Ishikawa (cell line): ENCODE data around the gene STAMBPL1.

ENCODE experiments used
- CEBPB ChIP-seq: IDR thresholded peaks from 2 replicates; pipeline ENCODE4 v1.6.1; 2012
- CREB1 ChIP-seq: IDR thresholded peaks from 2 replicates; pipeline ENCODE4 v1.6.1; 2012; ENCODE audit warnings: low read depth
- EGR1 ChIP-seq: IDR thresholded peaks from 2 replicates; pipeline ENCODE4 v1.6.1; 2012
- EP300 ChIP-seq: IDR thresholded peaks from 2 replicates; pipeline ENCODE4 v1.6.1; 2012; ENCODE audit warnings: borderline replicate concordance
- TAF1 ChIP-seq: IDR thresholded peaks from 2 replicates; pipeline ENCODE4 v1.6.1; 2012; ENCODE audit warnings: low read depth, mild to moderate bottlenecking
- TEAD4 ChIP-seq: IDR thresholded peaks from 2 replicates; pipeline ENCODE4 v1.6.1; 2012
- YY1 ChIP-seq: IDR thresholded peaks from 2 replicates; pipeline ENCODE4 v1.6.1; 2012; ENCODE audit warnings: low read depth
- TF ChIP-seq, protein P1 (sequence below): IDR thresholded peaks from 2 replicates; pipeline ENCODE4 v1.6.1; 2012
- TF ChIP-seq, protein P2 (sequence below): IDR thresholded peaks from 2 replicates; pipeline ENCODE4 v1.6.1; 2012; ENCODE audit warnings: low read depth, mild to moderate bottlenecking

DNA sequence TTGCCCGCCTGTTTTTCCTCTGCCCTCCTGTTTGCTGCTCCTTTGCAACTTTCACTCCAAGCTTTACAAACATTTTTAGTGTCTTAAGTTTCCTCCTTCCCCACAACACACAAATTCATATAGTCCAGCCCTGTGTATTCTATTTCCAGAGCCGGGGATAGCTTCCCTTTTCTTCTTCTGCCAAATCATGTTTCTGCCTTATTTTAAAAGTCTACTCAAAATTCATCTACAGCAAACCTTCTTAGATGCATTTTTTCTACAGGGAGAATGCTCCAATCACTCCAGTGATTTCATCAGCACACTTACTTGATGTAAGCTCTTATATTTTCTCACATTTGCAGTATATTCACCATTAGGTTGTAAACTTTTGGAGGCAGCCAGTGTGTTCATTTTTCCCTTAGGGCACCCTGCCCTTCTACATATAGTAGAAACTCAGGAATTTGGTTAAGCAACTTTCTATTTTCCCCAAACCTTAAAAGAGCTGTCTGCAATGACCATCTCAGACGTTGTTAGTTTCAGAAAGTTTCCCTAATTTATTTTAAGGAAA, 84.9 kb downstream of the STAMBPL1 start:
- TF ChIP-seq TEAD4 (no peak), CEBPB (no peak), TAF1 (no peak), EP300 (no peak), EGR1 (no peak), YY1 (no peak), CREB1 (no peak)
- TF ChIP-seq, protein P1, sequence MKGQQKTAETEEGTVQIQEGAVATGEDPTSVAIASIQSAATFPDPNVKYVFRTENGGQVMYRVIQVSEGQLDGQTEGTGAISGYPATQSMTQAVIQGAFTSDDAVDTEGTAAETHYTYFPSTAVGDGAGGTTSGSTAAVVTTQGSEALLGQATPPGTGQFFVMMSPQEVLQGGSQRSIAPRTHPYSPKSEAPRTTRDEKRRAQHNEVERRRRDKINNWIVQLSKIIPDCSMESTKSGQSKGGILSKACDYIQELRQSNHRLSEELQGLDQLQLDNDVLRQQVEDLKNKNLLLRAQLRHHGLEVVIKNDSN, result no peak
- TF ChIP-seq, protein P2, sequence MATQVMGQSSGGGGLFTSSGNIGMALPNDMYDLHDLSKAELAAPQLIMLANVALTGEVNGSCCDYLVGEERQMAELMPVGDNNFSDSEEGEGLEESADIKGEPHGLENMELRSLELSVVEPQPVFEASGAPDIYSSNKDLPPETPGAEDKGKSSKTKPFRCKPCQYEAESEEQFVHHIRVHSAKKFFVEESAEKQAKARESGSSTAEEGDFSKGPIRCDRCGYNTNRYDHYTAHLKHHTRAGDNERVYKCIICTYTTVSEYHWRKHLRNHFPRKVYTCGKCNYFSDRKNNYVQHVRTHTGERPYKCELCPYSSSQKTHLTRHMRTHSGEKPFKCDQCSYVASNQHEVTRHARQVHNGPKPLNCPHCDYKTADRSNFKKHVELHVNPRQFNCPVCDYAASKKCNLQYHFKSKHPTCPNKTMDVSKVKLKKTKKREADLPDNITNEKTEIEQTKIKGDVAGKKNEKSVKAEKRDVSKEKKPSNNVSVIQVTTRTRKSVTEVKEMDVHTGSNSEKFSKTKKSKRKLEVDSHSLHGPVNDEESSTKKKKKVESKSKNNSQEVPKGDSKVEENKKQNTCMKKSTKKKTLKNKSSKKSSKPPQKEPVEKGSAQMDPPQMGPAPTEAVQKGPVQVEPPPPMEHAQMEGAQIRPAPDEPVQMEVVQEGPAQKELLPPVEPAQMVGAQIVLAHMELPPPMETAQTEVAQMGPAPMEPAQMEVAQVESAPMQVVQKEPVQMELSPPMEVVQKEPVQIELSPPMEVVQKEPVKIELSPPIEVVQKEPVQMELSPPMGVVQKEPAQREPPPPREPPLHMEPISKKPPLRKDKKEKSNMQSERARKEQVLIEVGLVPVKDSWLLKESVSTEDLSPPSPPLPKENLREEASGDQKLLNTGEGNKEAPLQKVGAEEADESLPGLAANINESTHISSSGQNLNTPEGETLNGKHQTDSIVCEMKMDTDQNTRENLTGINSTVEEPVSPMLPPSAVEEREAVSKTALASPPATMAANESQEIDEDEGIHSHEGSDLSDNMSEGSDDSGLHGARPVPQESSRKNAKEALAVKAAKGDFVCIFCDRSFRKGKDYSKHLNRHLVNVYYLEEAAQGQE, result no peak
